ACC112 (cell line): ENCODE results near the gene MKI67.

Experiments used
- H2AFZ ChIP-seq: fragments of 200-600 bp; sonication (generic); one replicate; pipeline ENCODE4 v1.6.0; 2017; ENCODE audit warnings: antibody characterized with exemption, low read length; ENCODE audit not compliant: unreplicated experiment
- H3K27ac ChIP-seq: fragments of 200-600 bp; sonication (generic); 2 replicates; pipeline ENCODE4 v1.5.1; 2014; ENCODE audit warnings: low read depth, mild to moderate bottlenecking, antibody characterized with exemption, low read length, moderate library complexity
- H3K27me3 ChIP-seq: fragments of 200-600 bp; sonication (generic); 2 replicates; pipeline ENCODE4 v1.6.1; 2014; ENCODE audit warnings: mild to moderate bottlenecking, antibody characterized with exemption, low read length, moderate library complexity, mixed read lengths; ENCODE audit not compliant: insufficient read depth
- H3K36me3 ChIP-seq: fragments of 200-600 bp; sonication (generic); 2 replicates; pipeline ENCODE4 v1.6.1; 2016; ENCODE audit warnings: mild to moderate bottlenecking, antibody characterized with exemption, low read length, moderate library complexity, mixed read lengths; ENCODE audit not compliant: insufficient read depth
- H3K4me1 ChIP-seq: fragments of 200-600 bp; sonication (generic); one replicate; pipeline ENCODE4 v1.6.1; 2016; ENCODE audit warnings: low read length, mixed read lengths; ENCODE audit not compliant: insufficient read depth, unreplicated experiment, control insufficient read depth
- H3K4me3 ChIP-seq: fragments of 200-600 bp; sonication (generic); 2 replicates; pipeline ENCODE4 v1.5.1; 2014; ENCODE audit warnings: mild to moderate bottlenecking, low read depth, low read length
- H3K79me2 ChIP-seq: fragments of 200-600 bp; sonication (generic); one replicate; pipeline ENCODE4 v1.6.0; 2016; ENCODE audit warnings: low read length; ENCODE audit not compliant: control insufficient read depth, unreplicated experiment, insufficient read depth

Gene MKI67

GRCh38 chr10:128081720-128082119, 44.5 kb downstream of the MKI67 start:
- Histone ChIP-seq H3K36me3 (no peaks in the 10 kb centered on the region), H3K27me3 (no peaks in the 10 kb centered on the region), H3K79me2 (no peaks in the 10 kb centered on the region), H3K27ac (no peak overlapping the region), H3K4me3 (no peak overlapping the region), H2AFZ (no peak overlapping the region), H3K4me1 (no peaks in the 10 kb centered on the region)

- no peak overlapping the region for H3K27ac ChIP-seq
- H3K4me3 ChIP-seq, result no peak overlapping the region
- H3K79me2 ChIP-seq, result no peaks in the 10 kb centered on the region
- H3K4me1 ChIP-seq, result no peaks in the 10 kb centered on the region
- H3K27me3 ChIP-seq, result no peaks in the 10 kb centered on the region
- H3K36me3 ChIP-seq, result no peaks in the 10 kb centered on the region
- no peak overlapping the region for H2AFZ ChIP-seq
Measured at GRCh38 chr10:128081222-128081621, 45.0 kb downstream of the MKI67 start.

DNA sequence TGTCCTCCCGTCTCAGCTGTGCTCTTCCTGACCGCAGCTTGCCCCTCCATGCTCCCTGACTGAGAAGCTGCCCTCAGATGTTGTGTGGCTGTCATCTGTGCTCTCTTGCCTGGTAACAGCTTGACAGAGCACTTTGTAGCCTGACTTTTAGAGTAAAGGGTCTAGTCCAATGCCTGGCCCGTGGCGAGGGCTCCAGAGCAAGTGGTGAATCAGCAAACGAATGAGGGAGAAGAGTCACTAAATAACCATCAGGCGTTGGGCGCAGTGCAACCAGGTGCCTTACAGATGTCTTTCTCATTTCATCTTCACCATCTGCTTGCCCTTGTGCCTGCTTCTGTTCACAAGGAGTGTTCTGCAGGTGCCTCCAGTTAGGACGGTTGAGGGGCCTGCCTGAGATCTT, 45.6 kb downstream of the MKI67 start:
- Histone ChIP-seq H3K27me3 (no peaks in the 10 kb centered on the region), H3K79me2 (no peaks in the 10 kb centered on the region), H3K36me3 (no peaks in the 10 kb centered on the region), H2AFZ (no peak overlapping the region), H3K27ac (no peak overlapping the region), H3K4me1 (no peaks in the 10 kb centered on the region), H3K4me3 (no peak overlapping the region)

- H3K36me3 ChIP-seq, result no peaks in the 10 kb centered on the region
- H3K27ac ChIP-seq, result no peak overlapping the region
- no peak overlapping the region for H3K4me3 ChIP-seq
- no peaks in the 10 kb centered on the region for H3K27me3 ChIP-seq
- no peak overlapping the region for H2AFZ ChIP-seq
- H3K4me1 ChIP-seq, result no peaks in the 10 kb centered on the region
- no peaks in the 10 kb centered on the region for H3K79me2 ChIP-seq
Measured at GRCh38 chr10:128080231-128080630, 46.0 kb downstream of the MKI67 start.

DNA sequence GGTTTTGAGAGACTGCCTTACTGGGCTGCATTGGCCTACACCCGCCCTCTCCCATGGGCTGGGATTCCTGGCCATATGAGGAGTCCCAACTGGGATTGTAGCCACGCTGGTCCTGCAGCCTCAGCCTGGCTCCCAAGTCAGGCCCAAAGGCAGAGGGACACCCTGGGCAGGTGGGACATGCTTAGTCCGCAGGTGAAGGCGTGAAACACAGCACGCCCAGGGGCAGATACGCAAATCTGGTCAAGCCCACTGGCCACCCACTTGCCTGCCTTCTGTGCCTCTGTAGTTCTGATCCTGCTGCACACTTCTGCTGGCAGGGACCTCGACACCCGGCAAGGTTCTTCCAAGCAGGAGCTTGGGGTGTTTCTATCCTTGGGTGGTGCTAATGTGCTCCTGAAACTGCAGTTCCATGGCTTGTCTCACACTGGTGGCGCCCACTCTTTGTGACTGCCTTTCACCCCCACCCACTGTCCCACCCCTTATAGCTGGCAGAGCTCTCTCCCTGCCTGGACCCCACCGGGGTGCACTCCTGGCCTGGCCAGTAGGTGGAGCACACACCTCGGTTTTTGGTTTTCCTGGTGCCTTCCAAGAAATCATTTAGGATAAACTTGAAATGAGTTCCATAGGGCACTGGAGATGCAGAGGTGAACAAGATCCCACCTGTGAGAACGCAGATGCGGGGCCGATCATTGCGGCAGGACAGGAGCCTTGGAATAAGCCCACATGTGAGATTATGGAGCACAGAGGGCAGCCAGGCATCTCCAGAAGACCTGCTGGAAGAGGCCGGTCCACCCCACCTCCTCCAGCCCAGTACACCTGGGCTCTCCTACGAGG, 47.9 kb downstream of the MKI67 start:
- Histone ChIP-seq H3K79me2 (no peaks in the 10 kb centered on the region), H3K4me1 (no peaks in the 10 kb centered on the region), H3K4me3 (no peak overlapping the region), H2AFZ (no peak overlapping the region), H3K27me3 (no peaks in the 10 kb centered on the region), H3K27ac (no peak overlapping the region), H3K36me3 (peaks cover 4% of the 10 kb centered on the region; the same call in 1 of the 2 replicates)

DNA sequence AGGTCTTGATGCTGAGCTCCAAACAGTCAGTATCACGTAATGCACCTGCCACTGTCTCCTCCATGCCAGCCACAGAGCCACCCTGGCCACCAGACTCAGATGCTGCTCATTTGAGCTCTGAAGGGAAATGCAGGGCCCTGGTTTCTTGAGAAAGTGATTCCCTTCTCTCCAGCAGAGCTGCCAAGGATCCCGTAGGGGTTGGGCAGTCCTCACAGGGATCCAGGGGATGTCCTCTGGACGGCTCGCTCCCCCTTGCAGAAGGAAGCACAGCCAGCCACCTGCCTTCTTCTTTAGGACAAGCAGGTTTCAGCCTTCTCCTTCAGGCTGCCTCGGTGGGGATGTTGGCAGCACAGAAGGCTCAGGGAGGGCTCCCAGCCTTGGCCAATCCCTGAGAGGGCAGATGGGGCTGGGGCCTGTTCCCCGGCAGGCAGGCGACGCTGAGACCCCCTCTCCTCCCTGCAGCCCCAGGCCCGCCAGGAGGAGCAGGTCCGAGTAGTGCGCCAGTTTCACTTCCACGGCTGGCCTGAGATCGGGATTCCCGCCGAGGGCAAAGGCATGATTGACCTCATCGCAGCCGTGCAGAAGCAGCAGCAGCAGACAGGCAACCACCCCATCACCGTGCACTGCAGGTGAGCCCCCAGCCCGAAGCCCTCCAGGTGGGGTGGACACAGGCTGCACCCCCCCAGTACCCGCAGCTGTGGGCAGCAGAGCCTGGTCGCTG, 48.9 kb downstream of the MKI67 start:
- Histone ChIP-seq H3K36me3 (peaks cover 4% of the 10 kb centered on the region; the same call in 1 of the 2 replicates), H3K4me3 (no peak overlapping the region), H3K79me2 (no peaks in the 10 kb centered on the region), H3K27ac (no peak overlapping the region), H2AFZ (no peak overlapping the region), H3K27me3 (no peaks in the 10 kb centered on the region), H3K4me1 (no peaks in the 10 kb centered on the region)

GRCh38 chr10:128074589-128074988, 51.6 kb downstream of the MKI67 start:
- no peaks in the 10 kb centered on the region for H3K79me2 ChIP-seq
- no peak overlapping the region for H2AFZ ChIP-seq
- no peak overlapping the region for H3K27ac ChIP-seq
- peaks cover 4% of the 10 kb centered on the region; the same call in 1 of the 2 replicates for H3K36me3 ChIP-seq
- no peaks in the 10 kb centered on the region for H3K4me1 ChIP-seq
- H3K27me3 ChIP-seq, result no peaks in the 10 kb centered on the region
- no peak overlapping the region for H3K4me3 ChIP-seq

GRCh38 chr10:128073890-128074289, 52.3 kb downstream of the MKI67 start:
- H3K27ac ChIP-seq, result no peak overlapping the region

GRCh38 chr10:128072941-128073645, 53.1 kb downstream of the MKI67 start:
- Histone ChIP-seq H3K27ac (no peak overlapping the region), H3K4me3 (no peak overlapping the region), H3K4me1 (no peaks in the 10 kb centered on the region), H3K27me3 (no peaks in the 10 kb centered on the region), H2AFZ (no peak overlapping the region), H3K79me2 (no peaks in the 10 kb centered on the region), H3K36me3 (peaks cover 4% of the 10 kb centered on the region; the same call in 1 of the 2 replicates)

More at GRCh38 chr10:128073890-128074289, 52.3 kb downstream of the MKI67 start:
- Histone ChIP-seq H3K4me3 (no peak overlapping the region), H3K27me3 (no peaks in the 10 kb centered on the region), H2AFZ (no peak overlapping the region), H3K79me2 (no peaks in the 10 kb centered on the region), H3K4me1 (no peaks in the 10 kb centered on the region), H3K36me3 (peaks cover 4% of the 10 kb centered on the region; the same call in 1 of the 2 replicates)

DNA sequence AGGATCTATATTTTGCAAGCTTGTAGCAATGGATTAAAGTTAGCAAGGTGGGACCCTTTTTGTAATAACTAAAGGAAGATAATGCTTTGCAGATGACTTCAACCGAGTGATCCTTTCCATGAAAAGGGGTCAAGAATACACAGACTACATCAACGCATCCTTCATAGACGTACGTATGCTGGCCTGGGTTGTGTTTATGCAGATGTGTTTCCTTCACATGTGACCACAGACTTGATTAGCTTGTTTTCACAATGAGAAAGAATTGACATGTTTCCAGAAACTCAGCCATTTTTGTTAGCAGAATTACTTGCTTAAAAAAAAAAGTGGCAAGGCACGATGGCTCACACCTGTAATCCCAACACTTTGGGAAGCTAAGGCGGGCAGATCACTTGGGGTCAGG, 54.2 kb downstream of the MKI67 start:
- H3K4me1 ChIP-seq, result no peaks in the 10 kb centered on the region
- no peaks in the 10 kb centered on the region for H3K79me2 ChIP-seq
- H2AFZ ChIP-seq, result no peak overlapping the region
- no peak overlapping the region for H3K4me3 ChIP-seq
- H3K27ac ChIP-seq, result no peak overlapping the region
- peaks cover 4% of the 10 kb centered on the region; the same call in 1 of the 2 replicates for H3K36me3 ChIP-seq
- H3K27me3 ChIP-seq, result no peaks in the 10 kb centered on the region
